ENCODE data around the gene MDP1. TPM values are rescaled to one million over a fixed set of nuclear protein-coding genes. Genes with fewer than 3 reads are reported as not detected.

MDP1 gene
- total RNA-seq, 2 donors from 2014 or later, result 2.0 to 18.9 TPM

- no peak for TF ChIP-seq CTCF (IDR thresholded peaks at IDR 0.05)
- no peak for TF ChIP-seq POLR2A (IDR thresholded peaks at IDR 0.05)
- DNase-seq, result no peak
- Histone ChIP-seq H3K27ac (no peak overlapping the region), H3K4me1 (no peaks in the 10 kb centered on the region), H3K27me3 (no peaks in the 10 kb centered on the region), H3K4me3 (no peak overlapping the region), H3K9me3 (no peaks in the 10 kb centered on the region), H3K36me3 (replicated peaks in 1 of 2; ENCODE audit: insufficient read depth in 1 of 2, low read depth in 2 of 2) (peaks cover 7 to 19% of the 10 kb centered on the region in 2 donors)
- intact Hi-C loops (cut with DNase I), result no loop called here
- 92 to 94% methylated on average over 11 to 13 of the region's 14 CpGs for WGBS, 2 donors
- no peak for ATAC-seq
Observed at GRCh38 chr14:24177891-24178290, 38.0 kb downstream of the MDP1 start.

DNA sequence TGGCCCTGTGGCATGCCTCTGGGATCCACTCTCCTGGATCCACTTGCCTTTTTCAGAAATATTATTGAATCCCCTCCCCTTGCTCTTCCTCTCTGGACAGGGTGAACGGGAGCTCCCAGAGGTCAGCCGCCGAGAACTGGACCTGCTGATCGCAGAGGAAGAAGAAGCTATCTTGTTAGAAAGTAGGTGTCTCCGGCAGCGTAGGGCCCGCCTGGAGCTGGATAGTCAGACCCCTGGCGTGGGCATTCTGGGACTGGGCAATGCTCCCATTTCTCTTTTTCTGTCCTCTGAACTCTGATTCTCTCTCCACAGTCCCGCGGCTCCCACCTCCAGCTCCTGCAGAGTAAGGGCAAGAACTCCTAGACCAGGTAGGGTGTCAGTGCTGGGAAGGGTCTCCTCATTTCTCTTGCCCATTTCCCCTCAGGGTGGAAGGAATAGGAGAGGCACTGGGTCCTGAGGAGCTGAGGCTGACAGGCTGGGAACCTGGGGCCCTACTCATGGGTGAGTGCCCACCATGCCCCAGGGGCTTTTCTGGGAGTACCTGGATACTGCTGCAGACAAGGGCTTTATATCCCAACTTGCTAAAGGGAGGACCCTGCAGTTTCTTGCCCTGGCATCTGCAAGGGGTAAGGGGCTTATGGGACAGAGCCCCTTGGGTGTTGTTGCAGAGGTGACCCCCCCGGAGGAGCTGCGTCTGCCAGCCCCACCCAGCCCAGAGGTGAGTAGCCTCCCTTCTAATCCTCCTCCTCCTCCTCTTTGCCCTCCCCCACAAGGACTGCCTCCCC lies 38.6 kb downstream of the MDP1 start:
- no peak overlapping the region for H3K27ac ChIP-seq
- no peaks in the 10 kb centered on the region for H3K27me3 ChIP-seq
- H3K4me3 ChIP-seq, result no peak overlapping the region
- H3K4me1 ChIP-seq, result no peaks in the 10 kb centered on the region
- H3K9me3 ChIP-seq, result no peaks in the 10 kb centered on the region
- intact Hi-C loops (cut with DNase I), result no loop called here
- 86 to 88% methylated on average over 11 to 12 of the region's 12 CpGs for WGBS, 2 donors
- DNase-seq (no peak), ATAC-seq (no peak)
- peaks cover 5 to 12% of the 10 kb centered on the region in 2 donors for H3K36me3 ChIP-seq (replicated peaks in 1 of 2; ENCODE audit: insufficient read depth in 1 of 2, low read depth in 2 of 2)
- TF ChIP-seq CTCF (IDR thresholded peaks at IDR 0.05) (no peak), POLR2A (IDR thresholded peaks at IDR 0.05) (no peak)

DNA sequence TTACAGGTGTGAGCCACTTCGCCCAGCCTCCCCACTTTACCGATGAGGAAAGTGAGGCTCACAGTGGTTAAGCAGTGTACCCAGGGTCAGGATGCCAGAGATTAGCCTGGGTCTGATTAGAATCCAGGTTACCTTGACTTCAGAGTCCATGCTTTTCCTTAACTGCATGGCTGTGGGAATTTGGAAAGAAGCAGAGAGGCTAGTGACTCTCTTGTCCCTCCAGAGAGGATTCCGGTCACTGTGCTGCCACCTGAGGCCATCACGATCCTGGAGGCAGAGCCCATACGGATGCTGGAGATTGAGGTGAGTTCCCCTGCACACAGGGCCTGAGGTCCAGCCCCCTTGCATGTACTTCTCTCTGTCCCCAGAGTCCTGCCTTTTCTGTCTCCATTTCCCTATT lies 39.3 kb downstream of the MDP1 start:
- Histone ChIP-seq H3K27ac (no peak overlapping the region), H3K4me1 (no peaks in the 10 kb centered on the region), H3K27me3 (no peaks in the 10 kb centered on the region), H3K9me3 (no peaks in the 10 kb centered on the region), H3K36me3 (replicated peaks in 1 of 2; ENCODE audit: insufficient read depth in 1 of 2, low read depth in 2 of 2) (peaks cover 5 to 12% of the 10 kb centered on the region in 2 donors), H3K4me3 (no peak overlapping the region)
- intact Hi-C loops (cut with DNase I), result no loop called here
- no peak for ATAC-seq
- TF ChIP-seq CTCF (IDR thresholded peaks at IDR 0.05) (no peak), POLR2A (IDR thresholded peaks at IDR 0.05) (no peak)
- WGBS, 2 donors, result 94 to 96% methylated on average over 3 to 5 of the region's 5 CpGs
- no peak for DNase-seq

GRCh38 chr14:24172871-24173281 lies 43.0 kb downstream of the MDP1 start:
- Histone ChIP-seq H3K4me1 (no peaks in the 10 kb centered on the region), H3K27ac (no peak overlapping the region), H3K36me3 (replicated peaks in 1 of 2; ENCODE audit: insufficient read depth in 1 of 2, low read depth in 2 of 2) (no peaks in the 10 kb centered on the region), H3K9me3 (no peaks in the 10 kb centered on the region), H3K4me3 (no peak overlapping the region), H3K27me3 (no peaks in the 10 kb centered on the region)
- ATAC-seq (no peak), DNase-seq (no peak)
- no peak for TF ChIP-seq CTCF (IDR thresholded peaks at IDR 0.05)
- TF ChIP-seq POLR2A (IDR thresholded peaks at IDR 0.05), result no peak
- intact Hi-C loops (cut with DNase I), result no loop called here
- WGBS, 2 donors, result 76 to 87% methylated on average over 17 to 20 of the region's 20 CpGs

Measured in body of pancreas (tissue), 4 donors.